SK-N-SH treated with all-trans-retinoic acid at 6 μM for 48 hours (cell line): ENCODE results near the gene ARPIN.

Experiments
- ARNTL ChIP-seq: fragments of 450-650 bp; formaldehyde crosslinking; IDR thresholded peaks from 2 replicates; pipeline ENCODE4 v1.5.0; 2020; ENCODE audit warnings: low read depth, mild to moderate bottlenecking, moderate library complexity, borderline replicate concordance
- GLIS3 ChIP-seq: fragments of 250-450 bp; sonication (Bioruptor Pico); IDR thresholded peaks from 2 replicates; pipeline ENCODE4 v1.5.0; 2020; ENCODE audit warnings: mild to moderate bottlenecking, moderate library complexity
- ISL1 ChIP-seq: fragments of 250-450 bp; sonication (Bioruptor Pico); IDR thresholded peaks from 2 replicates; pipeline ENCODE4 v2.1.2; 2022; ENCODE audit warnings: mild to moderate bottlenecking, moderate library complexity
- PATZ1 ChIP-seq: fragments of 250-450 bp; sonication (Bioruptor Pico); IDR thresholded peaks from 2 replicates; pipeline ENCODE4 v1.8.0; 2020; ENCODE audit warnings: mild to moderate bottlenecking, moderate library complexity, borderline replicate concordance
- RARB ChIP-seq: fragments of 250-450 bp; sonication (Bioruptor Pico); IDR thresholded peaks from 2 replicates; pipeline ENCODE4 v1.8.0; 2021; ENCODE audit warnings: mild to moderate bottlenecking, moderate library complexity
- TCF4 ChIP-seq: fragments of 250-450 bp; sonication (Bioruptor Pico); IDR thresholded peaks from 2 replicates; pipeline ENCODE4 v1.8.0; 2021; ENCODE audit warnings: mild to moderate bottlenecking, moderate library complexity, borderline replicate concordance
- TSHZ2 ChIP-seq: fragments of 250-450 bp; sonication (Bioruptor Pico); IDR thresholded peaks from 2 replicates; pipeline ENCODE4 v1.5.0; 2020; ENCODE audit warnings: mild to moderate bottlenecking, moderate library complexity
- ZFP3 ChIP-seq: fragments of 250-450 bp; sonication (Bioruptor Pico); IDR thresholded peaks from 2 replicates; pipeline ENCODE4 v1.5.0; 2020; ENCODE audit warnings: mild to moderate bottlenecking, moderate library complexity

GRCh38 chr15:89858661-89859458, 53.9 kb downstream of the ARPIN start:
- TF ChIP-seq PATZ1 (no peak), GLIS3 (CRISPR knock-in tag) (no peak), ZFP3 (CRISPR knock-in tag) (no peak), TCF4 (CRISPR knock-in tag) (no peak), ARNTL (CRISPR knock-in tag) (no peak), TSHZ2 (CRISPR knock-in tag) (no peak), ISL1 (no peak), RARB (CRISPR knock-in tag) (no peak)
